ENCODE measurements around the gene HRH1.

- TF ChIP-seq GATA4 (IDR thresholded peaks at IDR 0.05; ENCODE audit: borderline replicate concordance, low read depth) (no peak), HMGXB4 (CRISPR knock-in tag; IDR thresholded peaks at IDR 0.05; ENCODE audit: borderline replicate concordance in 1 of 2, low read depth in 1 of 2) (no peak), MXI1 (IDR thresholded peaks at IDR 0.05; ENCODE audit: borderline replicate concordance, low read depth, low read length) (no peak), RBAK (CRISPR knock-in tag; IDR thresholded peaks at IDR 0.05) (no peak), ATF1 (CRISPR knock-in tag; IDR thresholded peaks at IDR 0.05) (no peak)
Observed at GRCh38 chr3:11247362-11247761, 93.1 kb downstream of the HRH1 start.
